Fibroblast of peridontal ligament (primary cell): ENCODE measurements around the gene GINS2.
A peak's percentile ranks its signal among the peaks of the same experiment; 100 is the strongest.

Experiments
- DNase-seq: peaks from one replicate; pipeline ENCODE4 v3.0.0-alpha.2; 2010; ENCODE audit errors: extremely low read depth

Gene GINS2

DNA sequence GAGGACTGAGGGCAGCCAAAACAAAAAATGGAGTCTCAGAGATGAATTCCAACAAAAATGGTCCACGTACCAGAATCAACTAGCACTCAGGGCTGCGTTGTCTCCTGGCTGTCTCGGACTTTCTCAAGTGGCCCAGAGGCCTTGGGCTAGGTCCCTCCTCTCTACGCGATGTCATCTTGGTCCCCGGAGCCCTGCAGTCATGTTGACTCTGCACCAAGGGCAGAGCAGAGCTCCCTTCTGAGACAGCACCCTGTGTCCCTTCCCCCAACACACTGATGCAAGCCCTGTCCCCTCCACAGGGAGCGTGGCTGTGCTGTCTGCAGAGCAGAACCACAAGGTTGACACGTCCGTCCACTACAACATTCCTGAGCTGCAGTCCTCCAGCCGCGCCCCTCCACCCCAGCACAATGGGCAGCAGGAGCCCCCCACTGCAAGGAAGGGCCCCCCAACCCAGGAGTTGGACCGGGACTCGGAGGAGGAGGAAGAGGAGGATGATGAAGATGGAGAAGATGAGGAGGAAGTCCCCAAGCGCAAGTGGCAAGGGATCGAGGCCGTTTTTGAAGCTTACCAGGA is 20.8 kb downstream of the GINS2 start:
- DNase-seq, result no peak

GRCh38 chr16:85667261-85667660 is 21.5 kb downstream of the GINS2 start:
- no peak for DNase-seq

- no peak for DNase-seq
Measured at GRCh38 chr16:85665929-85666328, 22.8 kb downstream of the GINS2 start.

DNA sequence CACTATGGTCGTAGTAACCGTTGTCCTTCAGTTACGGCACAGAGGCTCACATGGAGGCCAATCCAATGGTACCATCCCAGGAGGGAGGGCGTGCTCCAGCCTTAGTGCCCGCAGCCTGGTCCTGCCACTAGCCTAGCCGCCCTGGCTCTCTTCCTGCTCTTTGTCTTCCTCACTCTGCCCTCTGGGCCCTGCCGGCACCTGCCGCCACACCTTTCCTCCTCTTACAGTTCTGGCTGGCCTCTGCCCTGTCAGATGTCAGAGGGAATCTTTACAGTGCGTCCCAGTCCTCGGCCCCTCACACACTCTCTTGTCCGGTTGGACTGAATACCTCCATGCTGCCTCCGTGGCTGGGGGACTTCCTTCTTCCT is 23.4 kb downstream of the GINS2 start:
- DNase-seq, result no peak

DNA sequence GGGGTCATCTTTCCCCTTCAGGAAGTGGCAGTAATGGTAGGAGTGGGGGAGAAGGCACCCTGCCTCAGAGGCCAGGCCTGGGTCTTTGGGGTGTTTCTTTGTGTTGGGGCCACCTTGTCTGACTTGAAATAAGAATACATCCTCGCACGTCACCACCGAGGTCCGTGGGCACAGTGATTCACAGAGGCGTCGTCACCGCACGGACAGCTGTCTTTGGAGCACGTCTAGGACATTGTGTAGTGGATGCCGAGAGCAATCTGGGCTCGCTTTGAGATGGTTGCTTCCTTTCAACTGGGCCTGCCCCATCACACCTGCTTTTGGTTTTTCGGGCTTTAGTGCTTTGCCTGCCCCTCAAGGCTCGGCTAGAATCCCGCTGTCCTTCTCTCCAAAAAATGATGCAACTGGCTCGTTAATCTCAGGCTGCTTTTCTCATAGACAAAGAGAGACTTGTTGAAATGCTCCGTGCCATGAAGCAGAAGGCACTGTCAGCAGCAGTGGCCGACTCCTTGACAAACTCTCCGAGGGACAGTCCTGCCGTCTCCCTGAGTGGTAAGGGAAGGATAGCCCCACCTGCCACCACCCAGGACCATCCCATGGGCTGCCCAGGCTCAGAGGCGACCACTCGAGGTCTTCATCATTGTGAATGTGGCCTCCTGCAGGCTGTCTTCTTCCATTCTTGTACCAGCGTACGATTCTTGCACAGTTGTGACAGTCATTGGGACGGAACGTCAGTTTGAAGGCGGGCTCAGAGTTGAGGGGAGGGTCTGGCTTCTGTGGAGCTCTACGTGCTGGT is 24.0 kb downstream of the GINS2 start:
- DNase-seq, result no peak

GRCh38 chr16:85663891-85664321 is 24.8 kb downstream of the GINS2 start:
- no peak for DNase-seq

GRCh38 chr16:85662976-85663830 is 25.6 kb downstream of the GINS2 start:
- DNase-seq, result no peak

- no peak for DNase-seq
Measured at GRCh38 chr16:85662482-85662812, 26.3 kb downstream of the GINS2 start.

GRCh38 chr16:85661740-85662481 is 26.8 kb downstream of the GINS2 start:
- no peak for DNase-seq

GRCh38 chr16:85660843-85661739 is 27.7 kb downstream of the GINS2 start:
- no peak for DNase-seq

DNA sequence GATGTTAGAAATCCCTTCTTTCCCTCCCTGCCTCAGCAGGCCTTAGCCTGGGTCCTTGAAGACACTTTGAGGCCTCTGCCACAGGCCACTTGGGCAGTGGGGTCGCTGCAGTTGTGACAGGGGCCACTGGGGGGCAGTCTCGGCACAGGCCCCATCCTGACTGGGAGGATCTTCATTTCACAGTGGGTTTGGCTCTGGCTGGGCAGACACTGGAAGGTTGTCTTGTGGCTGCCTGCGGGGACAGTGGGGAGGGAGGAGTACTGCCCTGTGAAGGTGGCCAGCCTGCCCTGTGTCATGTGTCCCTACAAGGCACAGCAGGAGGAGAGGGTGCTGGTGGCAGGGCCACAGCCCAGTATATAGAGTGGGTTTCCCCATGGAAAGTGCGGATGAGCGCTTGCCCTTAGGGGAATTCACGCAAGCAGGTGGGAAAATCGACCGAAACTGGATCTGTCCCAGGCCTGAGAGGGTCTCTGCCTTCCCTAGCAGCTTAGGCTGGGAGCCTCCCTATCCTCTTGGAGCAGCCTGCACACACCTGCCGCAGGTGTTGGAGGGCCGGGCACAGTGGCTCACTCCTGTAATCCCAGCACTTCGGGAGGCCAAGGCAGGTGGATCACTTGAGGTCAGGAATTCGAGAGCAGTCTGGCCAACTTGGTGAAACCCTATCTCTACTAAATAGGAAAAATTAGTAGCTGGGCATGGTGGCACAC is 28.8 kb downstream of the GINS2 start:
- peak; percentile 44 for DNase-seq

DNA sequence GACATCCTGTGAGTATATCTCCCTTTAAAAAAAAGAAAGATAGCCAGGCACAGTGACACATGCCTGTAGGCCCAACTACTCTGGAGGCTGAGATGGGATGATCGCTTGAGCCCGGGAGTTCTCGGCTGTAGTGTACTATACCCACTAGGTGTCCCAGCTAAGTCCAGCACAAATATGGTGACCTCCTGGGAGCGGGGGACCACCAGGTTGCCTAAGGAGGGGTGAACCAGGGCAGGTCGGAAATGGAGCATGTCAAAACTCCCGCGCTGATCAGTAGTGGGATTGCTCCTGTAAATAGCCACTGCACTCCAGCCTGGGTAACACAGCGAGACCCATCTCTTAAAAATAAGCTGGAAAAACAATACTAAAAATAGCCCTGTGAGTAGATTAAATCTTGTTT is 29.4 kb downstream of the GINS2 start:
- no peak for DNase-seq

GRCh38 chr16:85658504-85659326 is 30.0 kb downstream of the GINS2 start:
- DNase-seq, result no peak

GRCh38 chr16:85657996-85658395 is 30.8 kb downstream of the GINS2 start:
- DNase-seq, result no peak

DNA sequence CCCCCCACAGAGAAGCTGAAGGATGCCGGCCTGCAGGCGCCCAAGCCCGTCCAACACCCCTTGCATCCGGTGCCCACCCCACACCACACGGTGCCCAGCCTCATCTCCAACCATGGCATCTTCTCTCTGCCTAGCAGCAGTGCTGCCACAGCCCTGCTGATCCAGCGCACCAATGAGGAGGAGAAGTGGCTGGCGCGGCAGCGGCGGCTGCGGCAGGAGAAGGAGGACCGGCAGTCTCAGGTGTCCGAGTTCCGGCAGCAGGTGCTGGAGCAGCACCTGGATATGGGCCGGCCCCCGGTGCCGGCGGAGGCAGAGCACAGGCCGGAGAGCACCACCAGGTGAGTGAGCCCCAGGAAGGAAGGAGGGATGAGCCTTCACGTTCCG is 31.5 kb downstream of the GINS2 start:
- no peak for DNase-seq

DNA sequence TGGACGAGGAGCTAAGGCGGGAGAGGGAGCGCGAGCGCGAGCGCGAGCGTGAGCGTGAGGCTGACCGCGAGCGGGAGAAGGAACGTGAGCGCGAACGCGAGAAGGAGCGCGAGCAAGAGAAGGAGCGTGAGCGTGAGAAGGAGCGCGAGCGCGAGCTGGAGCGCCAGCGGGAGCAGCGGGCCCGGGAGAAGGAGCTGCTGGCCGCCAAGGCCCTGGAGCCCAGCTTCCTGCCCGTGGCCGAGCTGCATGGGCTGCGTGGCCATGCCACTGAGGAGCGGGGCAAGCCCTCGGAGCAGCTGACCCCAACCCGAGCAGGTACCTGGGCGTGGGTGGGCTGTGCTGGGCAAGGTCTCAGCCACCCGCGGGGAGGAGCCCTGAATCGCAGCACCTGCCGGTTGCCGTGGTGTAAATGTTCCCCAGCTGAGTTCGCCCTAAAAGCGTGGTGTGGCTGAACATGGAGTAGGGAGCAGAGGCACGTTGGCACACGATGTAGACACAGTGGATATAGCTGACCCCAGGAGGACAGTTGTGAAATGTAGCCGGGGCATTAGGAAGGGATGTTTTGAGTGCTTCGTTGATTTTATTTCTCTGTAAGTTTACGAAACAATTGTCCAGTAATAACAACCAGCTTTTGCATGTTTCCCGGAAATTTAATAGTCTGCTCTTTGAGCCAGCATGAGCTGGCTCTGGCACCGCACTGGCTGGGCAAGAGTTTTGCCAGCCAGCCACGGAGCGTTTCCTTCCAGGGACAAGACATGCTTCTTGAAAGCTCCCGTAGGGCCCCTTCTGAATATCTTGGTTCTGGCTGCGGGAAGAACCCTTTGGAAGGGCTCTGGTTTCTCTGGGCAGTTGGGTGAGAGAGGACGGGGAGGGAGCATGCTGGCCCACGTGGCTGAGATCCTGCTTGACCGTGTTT is 32.1 kb downstream of the GINS2 start:
- peak; percentile 10 for DNase-seq

GRCh38 chr16:85655216-85656129 is 33.3 kb downstream of the GINS2 start:
- DNase-seq, result no peak
